GM19395 (cell line): Measurements from ENCODE around the gene INSIG2.
A peak's percentile ranks its signal among the peaks of the same experiment; 100 is the strongest.
"Not testable (repeated sequence)": the region's sequence is repeated elsewhere in the genome, so short reads cannot be mapped to it uniquely, and the experiment has no call there.

Experiments
- ATAC-seq: cut with Tn5 transposase; IDR thresholded peaks from one replicate; pipeline ENCODE4 v1.9.1; 2021; ENCODE audit warnings: mild to moderate bottlenecking, moderate library complexity; ENCODE audit not compliant: unreplicated experiment

The INSIG2 gene

GRCh38 chr2:118059919-118060478 is 28.3 kb upstream of the INSIG2 start:
- peak; percentile 26 for ATAC-seq

GRCh38 chr2:118061135-118061955 is 26.9 kb upstream of the INSIG2 start:
- peak; percentile 68 for ATAC-seq

GRCh38 chr2:118062048-118062447 is 26.2 kb upstream of the INSIG2 start:
- no peak for ATAC-seq

- no peak for ATAC-seq
Measured at GRCh38 chr2:118062669-118063068, 25.6 kb upstream of the INSIG2 start.

GRCh38 chr2:118065015-118065706 is 23.1 kb upstream of the INSIG2 start:
- ATAC-seq = no peak

GRCh38 chr2:118065921-118066511 is 22.3 kb upstream of the INSIG2 start:
- no peak for ATAC-seq

GRCh38 chr2:118077636-118078247 is 10.5 kb upstream of the INSIG2 start:
- no peak for ATAC-seq

GRCh38 chr2:118078734-118079133 is 9.5 kb upstream of the INSIG2 start:
- ATAC-seq = no peak

- no peak for ATAC-seq
Measured at GRCh38 chr2:118084491-118085089, 3.7 kb upstream of the INSIG2 start.

GRCh38 chr2:118085173-118086023 is 2.9 kb upstream of the INSIG2 start:
- ATAC-seq = no peak

- ATAC-seq = no peak
Measured at GRCh38 chr2:118086024-118086633, 2.1 kb upstream of the INSIG2 start.

- ATAC-seq = peak; percentile 42
Measured at GRCh38 chr2:118089139-118089800, 999 bp downstream of the INSIG2 start.

- ATAC-seq = no peak
Measured at GRCh38 chr2:118090387-118091139, 2.3 kb downstream of the INSIG2 start.

- no peak for ATAC-seq
Measured at GRCh38 chr2:118091140-118091478, 2.8 kb downstream of the INSIG2 start.

- ATAC-seq = no peak
Measured at GRCh38 chr2:118091631-118092030, 3.4 kb downstream of the INSIG2 start.

- not testable (repeated sequence) for ATAC-seq
Measured at GRCh38 chr2:118094102-118094501, 5.8 kb downstream of the INSIG2 start.

GRCh38 chr2:118094503-118094902 is 6.2 kb downstream of the INSIG2 start:
- ATAC-seq = no peak

- ATAC-seq = no peak
Measured at GRCh38 chr2:118095610-118096009, 7.3 kb downstream of the INSIG2 start.
